UCSD-AML1 (cell line): ENCODE data around the gene KLHL13.
"Not testable (repeated sequence)": the region's sequence is repeated elsewhere in the genome, so short reads cannot be mapped to it uniquely, and the experiment has no call there.

Source experiments
- DNase-seq: peaks from one replicate; lab custom pipeline; 2025; ENCODE audit not compliant: unreplicated experiment; lab: John Stamatoyannopoulos, UW

The KLHL13 gene

GRCh38 chrX:117995378-117995777 lies 121.2 kb downstream of the KLHL13 start:
- DNase-seq, result no peak

- no peak for DNase-seq
Observed at GRCh38 chrX:117992192-117992723, 124.4 kb downstream of the KLHL13 start.

GRCh38 chrX:117990438-117990837 lies 126.2 kb downstream of the KLHL13 start:
- no peak for DNase-seq

GRCh38 chrX:117989512-117989911 lies 127.1 kb downstream of the KLHL13 start:
- no peak for DNase-seq

GRCh38 chrX:117987373-117987772 lies 129.2 kb downstream of the KLHL13 start:
- no peak for DNase-seq

GRCh38 chrX:117985241-117985640 lies 131.4 kb downstream of the KLHL13 start:
- no peak for DNase-seq

GRCh38 chrX:117982694-117983392 lies 133.8 kb downstream of the KLHL13 start:
- no peak for DNase-seq

GRCh38 chrX:117978402-117978801 lies 138.2 kb downstream of the KLHL13 start:
- no peak for DNase-seq

- DNase-seq, result no peak
Observed at GRCh38 chrX:117977526-117977925, 139.1 kb downstream of the KLHL13 start.

GRCh38 chrX:117973110-117973807 lies 143.4 kb downstream of the KLHL13 start:
- no peak for DNase-seq

- no peak for DNase-seq
Observed at GRCh38 chrX:117972711-117973109, 143.9 kb downstream of the KLHL13 start.

GRCh38 chrX:117969782-117970181 lies 146.8 kb downstream of the KLHL13 start:
- DNase-seq, result no peak

GRCh38 chrX:117969328-117969727 lies 147.3 kb downstream of the KLHL13 start:
- DNase-seq, result no peak

- DNase-seq, result no peak
Observed at GRCh38 chrX:117959045-117959444, 157.6 kb downstream of the KLHL13 start.

GRCh38 chrX:117957128-117957527 lies 159.5 kb downstream of the KLHL13 start:
- no peak for DNase-seq

- not testable (repeated sequence) for DNase-seq
Observed at GRCh38 chrX:117939296-117939695, 177.3 kb downstream of the KLHL13 start.

GRCh38 chrX:117936118-117936517 lies 180.5 kb downstream of the KLHL13 start:
- no peak for DNase-seq

- DNase-seq, result not testable (repeated sequence)
Observed at GRCh38 chrX:117930116-117930515, 186.5 kb downstream of the KLHL13 start.

GRCh38 chrX:117919755-117920154 lies 196.9 kb downstream of the KLHL13 start:
- DNase-seq, result no peak

- DNase-seq, result no peak
Observed at GRCh38 chrX:117910216-117910615, 206.4 kb downstream of the KLHL13 start.

- no peak for DNase-seq
Observed at GRCh38 chrX:117898226-117898625, 218.4 kb downstream of the KLHL13 start.

GRCh38 chrX:117895418-117895817 lies 221.2 kb downstream of the KLHL13 start:
- no peak for DNase-seq
